Activated CD8-positive, alpha-beta memory T cell treated with anti-CD3 and anti-CD28 coated beads for 4 hours (primary cell): Measurements from ENCODE around the gene GPR135.
"Not testable (repeated sequence)": the region's sequence is repeated elsewhere in the genome, so short reads cannot be mapped to it uniquely, and the experiment has no call there.

ENCODE experiments used
- DNase-seq, 2 donors: peaks; one replicate each; pipeline ENCODE4 v3.0.0-alpha.2; 2020; ENCODE audit warnings: low read depth in 2 of 2

Gene GPR135

DNA sequence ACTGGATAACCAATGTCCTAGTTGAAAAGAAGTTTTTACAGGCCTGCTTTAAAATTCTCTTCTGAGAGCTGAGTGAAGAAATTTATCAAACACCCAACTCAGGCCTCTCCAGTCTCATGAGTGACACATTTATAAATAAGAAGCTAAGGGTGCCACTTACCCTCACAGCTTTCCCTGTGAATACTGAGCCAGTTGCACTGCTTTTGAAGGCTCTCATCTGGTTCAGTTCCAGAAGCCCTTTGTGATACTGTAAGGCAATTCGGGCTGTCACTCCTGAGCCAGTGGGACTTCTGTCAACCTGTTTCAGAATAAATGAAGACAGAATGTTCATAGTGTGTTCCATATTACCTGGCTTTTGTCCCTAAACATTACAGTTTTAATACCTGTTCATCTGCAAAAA, 10.5 kb upstream of the GPR135 start:
- DNase-seq, result no peak

DNA sequence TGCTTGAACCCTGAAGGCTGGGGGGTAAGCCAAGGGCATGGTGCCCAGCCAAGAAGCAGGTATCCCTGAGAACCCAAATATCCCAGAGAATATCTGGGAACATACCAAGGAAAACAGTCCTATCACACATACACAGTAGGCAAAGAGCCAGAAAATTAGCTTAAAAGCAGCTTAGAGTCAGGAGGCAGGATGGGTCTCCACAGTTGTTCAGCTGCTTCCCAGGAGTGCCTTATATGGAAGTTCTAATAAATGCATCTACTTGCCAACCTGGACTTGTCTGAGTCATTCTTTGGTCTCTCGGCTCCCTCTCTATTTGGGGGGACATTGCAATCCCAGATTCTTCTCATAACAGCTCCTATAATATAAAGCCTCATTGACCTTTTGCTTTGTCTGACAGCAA, 9.0 kb upstream of the GPR135 start:
- DNase-seq, result no peak

DNA sequence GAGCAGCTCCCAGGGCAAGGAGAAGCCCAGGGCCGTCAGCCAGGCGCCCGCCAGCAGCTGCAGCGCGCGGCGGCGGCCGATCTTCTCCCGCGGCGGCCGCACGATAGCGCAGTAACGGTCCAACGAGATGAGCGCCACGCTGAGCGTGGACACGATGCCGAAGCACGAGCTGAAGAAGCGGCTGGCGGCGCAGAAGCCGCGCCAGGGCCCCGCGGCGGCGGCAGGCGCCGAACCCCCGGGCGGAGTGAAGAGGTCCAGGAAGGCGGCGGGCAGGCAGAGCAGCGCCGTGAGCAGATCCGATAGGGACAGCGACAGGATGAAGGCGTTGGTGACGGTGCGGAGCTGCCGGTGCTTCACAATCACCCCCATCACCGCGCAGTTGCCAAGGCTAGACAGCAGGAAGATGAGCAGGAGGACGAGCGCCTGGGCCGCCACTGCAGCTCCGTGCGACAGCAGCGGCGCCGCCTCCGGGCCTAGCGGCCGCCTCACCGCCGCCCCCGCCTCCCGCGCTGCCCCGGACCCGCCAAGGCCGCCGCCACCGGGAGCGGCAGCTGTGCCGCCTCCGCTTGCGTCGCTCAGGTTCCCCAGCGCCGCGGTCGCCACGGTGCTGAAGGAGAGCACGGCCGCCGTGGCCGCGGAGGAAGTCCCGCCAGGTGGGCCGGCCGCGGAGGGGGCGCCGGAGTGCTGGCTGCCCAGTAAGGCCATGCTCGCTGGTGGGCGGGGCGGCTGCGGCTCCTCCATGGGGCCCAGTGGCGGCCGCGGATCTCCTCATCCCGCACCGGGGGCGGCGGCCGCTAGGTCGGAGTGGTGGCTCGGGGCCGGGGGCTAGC, 479 bp downstream of the GPR135 start:
- DNase-seq, result peak in 1 of 2 donors; percentile 16

- DNase-seq, result no peak
These were observed 1.2 kb downstream of the GPR135 start for GRCh38 chr14:59463787-59464485.

DNA sequence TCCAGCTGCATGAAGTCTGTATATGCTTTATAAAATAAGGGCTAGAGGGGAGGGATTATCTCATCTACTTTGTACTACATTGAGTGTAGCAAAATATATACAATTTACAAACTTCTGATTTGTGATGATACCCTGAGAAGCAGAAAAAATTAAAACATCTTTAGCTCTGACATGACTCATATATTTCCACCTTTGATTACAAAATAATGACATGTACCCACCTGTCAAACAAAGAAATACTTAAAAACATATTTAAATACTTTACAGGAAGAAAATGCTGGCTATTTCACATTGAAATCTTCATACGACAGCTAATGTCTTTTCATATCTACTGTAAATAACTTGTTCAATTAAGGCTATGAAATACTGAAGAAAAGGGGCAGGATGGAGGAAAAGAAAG, 3.3 kb downstream of the GPR135 start:
- DNase-seq, result no peak

- no peak for DNase-seq
These were observed 4.8 kb downstream of the GPR135 start for GRCh38 chr14:59460378-59460777.

GRCh38 chr14:59458486-59458885, 6.7 kb downstream of the GPR135 start:
- DNase-seq, result no peak

- no peak for DNase-seq
These were observed 9.8 kb downstream of the GPR135 start for GRCh38 chr14:59455411-59455810.

- DNase-seq, result no peak
These were observed 11.0 kb downstream of the GPR135 start for GRCh38 chr14:59454139-59454538.

GRCh38 chr14:59451849-59452248, 13.3 kb downstream of the GPR135 start:
- no peak for DNase-seq

DNA sequence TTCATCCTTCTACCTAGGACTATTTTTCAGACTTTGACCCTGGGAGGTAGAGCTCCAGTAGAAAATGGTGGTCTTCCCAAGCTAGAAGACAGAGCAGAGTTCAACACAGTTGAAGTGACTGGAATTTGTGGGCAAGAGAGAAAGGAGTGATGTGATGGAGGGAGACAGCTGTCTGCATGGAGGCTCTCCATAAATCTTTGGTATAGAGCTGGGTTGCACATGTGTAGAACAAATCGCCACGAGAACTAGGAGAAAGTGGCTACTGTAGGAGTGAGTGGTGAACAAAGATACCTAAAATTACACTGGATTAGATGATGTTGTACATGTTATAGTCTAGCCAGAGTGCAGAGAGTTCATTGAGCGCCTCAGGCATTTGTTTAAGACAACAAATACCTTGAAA, 14.5 kb downstream of the GPR135 start:
- DNase-seq, result no peak

GRCh38 chr14:59448673-59449072, 16.5 kb downstream of the GPR135 start:
- DNase-seq, result not testable (repeated sequence)

- DNase-seq, result no peak
These were observed 25.8 kb downstream of the GPR135 start for GRCh38 chr14:59439256-59439965.

DNA sequence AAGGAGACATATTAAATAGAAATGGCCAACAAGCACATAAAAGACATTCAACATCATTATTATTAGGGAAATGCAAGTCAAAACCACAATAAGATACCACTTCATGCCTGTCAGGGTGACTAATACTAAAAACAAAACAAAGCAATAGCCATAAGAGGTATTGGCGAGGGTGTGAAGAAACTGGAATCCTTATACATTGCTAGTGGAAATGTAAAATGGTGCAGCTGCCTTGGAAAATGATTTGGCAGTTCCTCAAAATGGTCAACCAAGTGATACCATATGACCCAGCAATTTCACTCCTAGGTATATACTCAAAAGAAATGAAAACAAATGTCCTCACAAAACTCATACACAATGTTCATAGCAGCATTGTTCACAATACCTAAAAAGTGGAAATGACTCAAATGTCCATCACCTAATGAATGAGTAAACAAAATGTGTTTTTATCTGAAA, 27.0 kb downstream of the GPR135 start:
- DNase-seq, result no peak

GRCh38 chr14:59435987-59436386, 29.2 kb downstream of the GPR135 start:
- DNase-seq, result no peak

DNA sequence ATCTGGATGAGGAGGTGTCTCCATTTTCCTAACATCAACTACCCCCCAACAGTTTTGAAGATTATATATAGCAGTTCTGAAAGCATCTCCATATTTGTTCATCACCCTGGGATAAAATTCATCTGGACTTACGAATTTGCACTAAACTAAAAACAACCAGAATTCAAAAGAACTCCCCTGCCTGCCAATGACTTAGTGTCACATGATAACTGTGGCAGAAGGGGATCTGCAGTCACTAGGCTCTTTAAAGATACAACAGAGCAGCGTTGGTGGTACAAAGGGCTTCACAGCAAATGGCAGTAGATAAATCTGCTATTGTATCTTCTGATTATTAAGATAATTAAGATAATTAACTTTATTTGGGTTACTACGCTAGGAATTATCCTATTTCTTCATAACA, 30.1 kb downstream of the GPR135 start:
- no peak for DNase-seq

DNA sequence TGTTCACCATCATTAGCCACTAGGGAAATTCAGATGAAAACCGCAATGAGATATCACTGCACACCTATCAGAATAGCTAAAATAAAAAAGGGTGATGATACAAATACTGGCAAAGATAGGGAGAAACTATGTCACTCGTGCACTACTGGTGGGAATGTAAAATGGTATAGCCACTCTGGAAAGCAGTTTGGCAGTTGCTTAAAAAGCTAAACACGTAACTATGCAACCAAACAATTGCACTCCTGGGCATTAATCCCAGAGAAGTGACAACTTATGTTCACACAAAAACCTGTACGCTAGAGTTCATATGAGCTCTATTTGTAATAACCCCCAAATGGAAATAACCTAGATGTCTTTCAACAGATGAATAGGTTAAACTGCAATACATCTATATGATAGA, 35.4 kb downstream of the GPR135 start:
- DNase-seq, result no peak

DNA sequence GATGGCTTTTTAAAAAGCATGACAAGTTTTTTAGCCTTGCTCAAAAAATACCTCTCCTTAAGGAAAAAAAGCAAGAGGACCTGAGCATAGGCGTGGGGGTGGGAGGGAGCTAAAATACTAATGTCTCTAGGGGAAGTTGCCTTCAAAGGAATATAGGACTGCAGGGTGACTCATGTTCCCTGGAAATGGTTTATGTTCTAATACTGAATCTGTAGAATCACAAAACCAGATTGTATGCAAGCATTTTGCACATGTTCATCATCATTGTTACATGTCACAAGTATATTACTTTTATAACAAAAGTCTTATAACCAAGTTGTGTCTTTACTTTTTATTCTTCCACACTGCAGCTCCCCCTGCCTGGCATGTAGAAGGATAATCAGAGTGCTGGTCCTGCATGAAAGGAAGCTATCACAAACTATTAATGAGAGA, 36.6 kb downstream of the GPR135 start:
- DNase-seq, result no peak

DNA sequence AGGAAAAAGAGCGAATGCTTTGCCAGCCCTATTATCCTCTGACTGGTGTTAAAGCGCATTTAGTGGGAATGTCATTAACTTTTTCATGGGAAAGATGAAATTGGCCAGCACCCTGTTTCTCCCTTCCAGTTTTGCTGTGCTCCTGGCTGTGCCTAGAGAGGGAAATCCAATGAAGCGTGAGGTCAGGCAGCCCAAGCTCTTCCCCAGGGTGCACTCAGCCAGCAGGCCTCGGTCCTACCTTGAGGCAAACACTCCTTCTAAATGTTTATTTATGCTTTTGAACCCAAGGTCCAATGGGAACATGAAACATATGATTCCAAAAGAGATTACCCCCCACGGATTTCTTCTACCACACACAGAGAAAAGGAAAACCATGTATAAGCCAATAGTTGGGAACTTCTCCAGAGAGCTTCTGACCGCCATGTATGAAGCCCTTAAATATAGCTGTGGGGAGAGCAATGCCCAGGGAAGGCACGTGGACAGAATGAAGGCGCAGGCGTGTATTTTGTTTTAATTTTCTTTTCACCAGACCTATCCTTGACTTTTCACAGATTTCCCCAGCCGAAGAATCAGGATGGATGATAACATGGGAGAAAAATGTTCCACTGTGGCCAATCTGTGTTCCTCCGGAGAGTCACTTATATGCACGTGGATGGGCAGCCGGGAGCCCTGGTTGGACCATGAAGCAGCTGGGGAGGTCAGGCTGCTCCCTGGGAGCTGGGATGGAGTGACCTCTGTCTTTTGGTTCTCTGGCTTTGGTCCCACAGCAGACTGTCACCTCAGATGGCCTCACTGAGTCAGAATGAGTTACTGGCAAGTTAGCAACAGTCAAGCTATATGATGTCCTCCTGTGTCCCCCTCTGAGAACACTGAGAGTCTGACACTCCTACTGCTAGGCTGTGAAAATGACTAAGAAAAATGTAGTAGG, 37.3 kb downstream of the GPR135 start:
- no peak for DNase-seq

DNA sequence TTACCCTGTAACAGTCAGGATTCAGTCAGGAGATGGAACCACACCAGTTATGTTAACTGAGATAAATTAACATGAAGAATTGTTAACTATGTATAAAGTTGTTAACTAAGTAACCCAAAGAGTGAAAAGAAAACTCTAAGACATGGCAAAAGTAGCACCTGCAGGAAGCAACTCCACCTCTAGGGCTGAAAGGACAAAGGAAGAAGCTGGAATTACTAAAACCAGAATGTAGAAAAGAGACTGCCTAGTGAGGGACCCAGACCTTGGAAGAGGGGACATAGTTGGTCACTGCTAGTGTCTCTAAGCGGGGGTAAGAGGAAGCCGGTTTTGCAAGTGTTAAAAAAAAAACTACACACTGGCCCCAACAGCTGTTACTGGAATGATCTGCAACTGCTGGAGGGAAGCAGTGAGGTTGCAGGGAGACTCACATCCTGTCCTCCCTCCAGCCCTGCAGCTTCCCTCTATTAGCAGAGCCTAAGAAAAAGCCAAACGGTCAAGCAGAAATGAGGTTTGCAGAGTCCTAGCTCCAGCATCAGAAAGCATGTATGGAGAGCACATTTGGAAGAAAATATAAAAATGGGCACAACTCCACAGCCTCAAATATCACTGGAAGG, 39.8 kb downstream of the GPR135 start:
- DNase-seq, result no peak
